ENCODE measurements around the gene RRAS2.
"Not testable (repeated sequence)": the region's sequence is repeated elsewhere in the genome, so short reads cannot be mapped to it uniquely, and the experiment has no call there.

RRAS2 gene

DNA sequence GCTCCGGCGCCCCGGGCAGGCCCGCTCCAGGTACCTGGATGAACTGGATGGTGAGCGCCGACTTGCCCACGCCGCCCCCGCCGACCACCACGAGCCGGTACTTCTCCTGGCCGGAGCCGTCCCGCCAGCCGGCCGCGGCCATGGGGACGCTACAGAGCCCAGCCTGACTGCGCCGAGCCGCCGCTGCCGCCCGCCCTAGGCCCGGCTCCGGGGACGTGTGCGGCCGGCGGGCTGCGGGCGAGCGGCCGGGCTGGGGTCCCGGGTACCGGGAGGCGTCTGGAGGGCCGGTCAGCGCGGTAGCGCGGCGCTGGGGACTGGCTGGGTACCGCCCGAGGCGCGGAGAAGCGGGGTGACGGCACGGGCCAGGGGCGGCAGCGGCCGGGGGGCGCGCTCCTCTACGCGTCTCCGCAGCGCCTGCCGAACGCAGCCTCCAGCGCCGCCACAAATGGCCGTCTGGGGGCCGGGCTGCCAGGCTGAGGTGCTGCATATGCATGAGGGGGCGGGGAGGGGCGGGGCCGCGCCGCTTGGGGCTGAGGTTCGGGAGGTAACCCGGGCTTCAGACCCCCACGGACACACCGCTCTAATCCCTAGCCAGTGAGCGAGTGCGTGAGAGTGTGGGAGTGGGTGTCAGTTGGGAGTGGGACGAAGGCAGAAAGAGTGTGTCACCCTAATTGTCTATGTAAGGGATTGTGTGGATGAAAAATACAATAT is at the start of gene RRAS2:
Gene RRAS2, minus strand, starts transcription at position 455 of the 711 bp plus-strand sequence. Its CDS starts 313 bp downstream, at position 142.
- DNase-seq = peak; percentile 86

DNA sequence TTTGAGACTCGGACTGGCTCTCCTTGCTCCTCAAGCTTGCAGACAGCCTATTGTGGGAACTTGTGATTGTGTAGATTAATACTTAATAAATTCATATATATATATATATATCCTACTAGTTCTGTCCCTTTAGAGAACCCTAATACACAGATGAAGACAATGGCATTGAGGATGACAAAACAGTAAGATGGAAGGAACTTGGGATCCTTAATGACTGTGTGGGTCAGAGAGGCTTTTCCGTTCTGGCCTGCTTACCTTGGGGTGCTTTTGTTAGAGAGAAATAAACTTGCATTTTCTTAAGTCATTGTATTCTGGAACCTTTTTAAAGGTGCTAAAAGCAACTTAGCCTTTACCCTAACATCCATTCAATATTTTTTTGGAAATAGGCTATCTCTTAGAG is 49.6 kb upstream of the RRAS2 start:
- DNase-seq = no peak

DNA sequence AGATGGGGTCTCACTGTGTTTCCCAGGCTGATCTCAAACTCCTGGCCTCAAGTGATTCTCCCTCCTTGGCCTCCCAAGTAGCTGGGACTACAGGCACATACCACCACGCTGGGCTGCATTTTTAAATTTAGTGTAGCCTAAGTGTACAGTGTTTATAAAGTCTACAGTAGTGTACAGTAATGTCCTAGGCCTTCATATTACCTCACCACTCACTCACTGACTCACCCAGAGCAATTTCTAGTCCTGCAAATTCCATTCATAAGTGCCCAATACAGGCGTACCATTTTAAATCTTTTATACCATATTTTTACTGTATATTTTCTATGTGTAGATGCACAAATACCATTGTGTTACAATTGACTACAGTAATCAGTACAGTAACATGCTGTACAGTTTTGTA is 47.1 kb upstream of the RRAS2 start:
- not testable (repeated sequence) for DNase-seq

- DNase-seq = not testable (repeated sequence)
These were observed 44.5 kb upstream of the RRAS2 start for GRCh38 chr11:14403528-14403927.

GRCh38 chr11:14399087-14399486 is 40.1 kb upstream of the RRAS2 start:
- DNase-seq = no peak

GRCh38 chr11:14396273-14396672 is 37.3 kb upstream of the RRAS2 start:
- DNase-seq = no peak

- no peak for DNase-seq
These were observed 34.9 kb upstream of the RRAS2 start for GRCh38 chr11:14393889-14394288.

DNA sequence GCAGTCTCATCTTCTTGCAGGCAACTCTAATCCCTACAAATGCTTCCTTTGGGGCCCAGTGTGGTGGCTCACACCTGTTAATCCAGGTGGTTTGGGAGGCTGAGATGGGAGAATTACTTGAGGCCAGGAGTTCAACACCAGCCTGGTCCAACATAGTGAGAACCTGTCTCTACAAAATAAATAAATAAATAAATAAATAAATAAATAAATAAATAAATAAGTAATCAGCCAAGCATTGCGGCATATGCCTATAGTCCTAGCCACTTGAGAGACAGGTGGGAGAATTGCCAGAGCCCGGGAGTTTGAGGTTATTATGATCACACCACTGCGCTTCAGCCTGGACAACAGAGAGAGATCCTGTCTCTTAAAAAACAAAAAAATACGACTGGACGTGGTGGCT is 34.1 kb upstream of the RRAS2 start:
- DNase-seq = no peak

- no peak for DNase-seq
These were observed 31.7 kb upstream of the RRAS2 start for GRCh38 chr11:14390669-14391068.

- DNase-seq = no peak
These were observed 29.4 kb upstream of the RRAS2 start for GRCh38 chr11:14388352-14388751.

- DNase-seq = peak; percentile 44
These were observed 28.0 kb upstream of the RRAS2 start for GRCh38 chr11:14386895-14387480.

DNA sequence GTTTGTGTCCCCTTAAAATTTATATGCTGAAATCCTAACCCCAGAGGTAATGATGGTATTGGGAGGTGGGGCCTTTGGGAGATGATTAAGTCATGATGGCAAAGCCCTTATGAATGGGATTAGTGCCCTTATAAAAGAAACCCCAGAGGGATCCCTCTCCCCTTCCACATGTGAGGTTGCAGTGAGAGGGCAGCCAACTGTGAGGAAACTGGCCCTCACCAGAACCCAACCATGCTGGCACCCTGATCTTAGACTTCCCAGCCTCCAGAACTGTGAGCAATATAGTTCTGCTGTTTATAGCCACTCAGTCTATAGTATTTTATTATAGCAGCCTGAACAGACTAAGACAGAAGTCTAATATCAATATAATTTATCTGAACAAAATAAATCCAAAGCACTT is 27.1 kb upstream of the RRAS2 start:
- DNase-seq = no peak

DNA sequence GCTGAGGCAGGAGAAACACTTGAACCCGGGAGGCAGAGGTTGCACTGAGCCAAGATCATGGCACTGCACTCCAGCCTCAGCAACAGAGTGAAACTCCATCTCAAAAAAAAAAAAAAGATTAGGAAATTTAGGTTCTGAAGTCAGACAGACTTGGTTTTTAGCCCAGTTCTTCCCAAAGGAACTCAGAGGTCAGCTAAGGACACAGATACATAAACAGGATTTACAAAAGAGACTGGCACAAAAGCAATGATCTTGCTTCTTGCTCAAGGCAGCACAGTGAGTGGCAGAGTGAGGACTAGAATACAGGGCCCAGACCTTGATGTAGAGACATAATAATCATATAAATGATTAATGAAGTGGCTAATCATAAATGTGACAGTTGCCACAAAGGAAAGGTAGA is 25.4 kb upstream of the RRAS2 start:
- DNase-seq = no peak

DNA sequence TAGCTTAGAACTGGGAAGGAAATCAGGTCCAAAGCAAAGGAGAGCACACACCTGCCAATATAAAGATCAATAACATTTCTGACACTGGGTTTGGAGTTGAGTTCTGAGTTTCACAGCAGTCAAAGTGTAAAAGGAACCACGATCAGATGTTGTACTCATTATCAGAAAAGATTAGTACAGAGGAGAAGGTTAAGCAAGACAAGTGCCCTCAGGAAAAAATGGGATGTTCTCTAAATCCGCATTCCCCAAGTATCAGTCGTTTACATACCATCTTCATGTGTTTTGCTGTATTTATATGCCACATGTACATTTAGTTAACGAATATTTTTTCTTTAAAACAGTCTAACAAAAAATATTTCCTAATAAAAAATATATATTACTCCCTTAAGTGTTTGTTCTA is 23.0 kb upstream of the RRAS2 start:
- no peak for DNase-seq

DNA sequence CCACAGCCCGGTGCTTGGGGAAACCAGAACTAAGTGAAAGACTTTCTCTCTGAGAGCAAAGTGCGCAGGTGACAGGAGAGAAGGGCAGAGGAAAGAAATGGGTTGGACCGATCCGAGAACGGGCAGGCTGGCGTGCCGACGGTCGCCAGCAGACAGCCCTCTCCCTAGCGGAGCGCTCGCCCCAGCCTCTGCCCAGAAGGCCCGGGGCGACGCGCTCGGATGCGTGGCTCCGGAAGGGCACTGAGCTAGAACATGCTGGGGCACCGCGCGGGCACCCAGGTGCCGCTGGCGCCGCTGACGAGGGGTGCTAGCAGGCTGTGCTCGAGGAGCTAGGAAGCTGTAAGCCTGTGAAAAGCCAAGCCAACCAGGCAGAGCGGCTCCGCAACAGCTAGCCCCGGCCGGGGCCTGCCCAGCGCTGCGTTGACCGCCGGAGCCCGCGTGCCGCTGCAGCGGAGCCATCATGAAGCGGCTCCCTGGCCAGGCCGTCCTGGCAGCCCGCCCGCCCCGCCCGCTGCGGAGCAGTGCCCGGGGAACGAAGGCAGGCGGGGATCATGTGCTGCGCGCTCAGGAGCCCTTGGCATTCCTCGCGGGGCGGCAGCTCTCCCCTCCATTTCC is 22.1 kb upstream of the RRAS2 start:
- DNase-seq = peak; percentile 78

DNA sequence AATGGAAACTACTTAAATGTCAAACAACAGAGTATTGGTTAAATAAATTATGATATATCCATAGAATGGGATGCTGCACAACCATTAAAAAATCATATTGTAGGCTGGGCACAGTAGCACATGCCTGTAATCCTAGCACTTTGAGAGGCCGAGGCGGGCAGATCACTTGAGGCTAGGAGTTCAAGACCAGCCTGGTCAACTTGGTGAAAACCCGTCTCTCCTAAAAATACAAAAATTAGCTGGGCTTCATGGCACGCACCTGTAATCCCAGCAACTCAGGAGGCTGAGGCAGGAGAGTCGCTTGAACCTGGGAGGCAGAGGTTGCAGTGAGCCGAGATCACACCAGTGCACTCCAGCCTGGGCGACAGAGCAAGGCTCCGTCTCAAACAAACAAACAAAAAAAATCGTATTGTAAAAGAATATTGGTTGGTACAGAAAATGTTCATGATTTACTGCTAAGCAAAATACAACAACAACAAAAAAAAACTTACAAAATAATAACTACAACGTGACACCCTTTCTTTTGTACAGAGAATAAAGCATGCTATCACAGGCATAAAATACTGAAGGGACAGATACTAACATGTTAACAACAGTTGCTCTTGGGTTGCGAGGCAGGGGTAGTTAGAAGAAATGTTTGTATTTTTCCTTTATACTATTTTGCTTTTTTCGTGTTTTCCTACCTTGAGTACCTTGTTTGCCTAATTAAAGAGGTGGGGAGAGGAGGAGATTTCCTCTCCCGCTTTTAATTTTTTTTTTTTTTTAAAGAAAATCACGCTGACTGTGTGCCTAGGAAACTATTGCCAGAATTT is 21.3 kb upstream of the RRAS2 start:
- no peak for DNase-seq

DNA sequence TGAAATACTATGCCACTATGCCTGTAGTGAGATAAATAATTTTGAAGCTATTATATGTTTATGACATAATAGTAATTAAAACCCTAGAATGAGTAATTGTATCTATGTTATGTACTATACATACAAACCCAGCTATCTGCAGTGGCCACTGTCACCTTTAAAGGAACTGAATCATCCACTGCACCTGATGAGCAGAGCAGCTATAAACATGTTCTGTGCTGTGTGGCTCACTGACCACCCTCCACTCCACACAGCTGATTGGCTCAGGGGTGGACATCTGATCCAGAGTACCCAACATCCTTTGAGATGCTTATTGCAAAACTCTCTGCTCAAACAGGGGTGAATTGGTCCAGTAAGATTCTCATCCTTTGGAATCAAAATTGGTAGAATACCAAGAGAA is 19.2 kb upstream of the RRAS2 start:
- DNase-seq = no peak

DNA sequence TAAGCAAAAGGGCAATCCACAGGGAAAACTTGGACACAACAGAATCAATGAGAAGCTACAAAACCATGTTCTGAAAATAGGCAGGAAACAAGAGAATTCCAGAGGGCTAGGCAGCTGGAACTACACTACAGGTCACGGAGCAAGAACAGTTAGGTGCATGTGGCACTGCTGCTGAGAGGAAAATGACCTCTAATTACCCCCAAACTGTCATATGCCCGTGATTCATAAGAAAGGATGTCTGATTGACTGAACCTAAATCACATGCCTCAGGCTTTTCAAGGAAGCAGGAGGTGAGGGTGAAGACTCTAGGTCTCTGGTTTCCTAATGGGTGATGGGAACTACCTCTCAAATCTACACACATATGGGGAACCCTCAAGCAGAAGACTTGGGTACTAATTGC is 17.9 kb upstream of the RRAS2 start:
- DNase-seq = no peak

DNA sequence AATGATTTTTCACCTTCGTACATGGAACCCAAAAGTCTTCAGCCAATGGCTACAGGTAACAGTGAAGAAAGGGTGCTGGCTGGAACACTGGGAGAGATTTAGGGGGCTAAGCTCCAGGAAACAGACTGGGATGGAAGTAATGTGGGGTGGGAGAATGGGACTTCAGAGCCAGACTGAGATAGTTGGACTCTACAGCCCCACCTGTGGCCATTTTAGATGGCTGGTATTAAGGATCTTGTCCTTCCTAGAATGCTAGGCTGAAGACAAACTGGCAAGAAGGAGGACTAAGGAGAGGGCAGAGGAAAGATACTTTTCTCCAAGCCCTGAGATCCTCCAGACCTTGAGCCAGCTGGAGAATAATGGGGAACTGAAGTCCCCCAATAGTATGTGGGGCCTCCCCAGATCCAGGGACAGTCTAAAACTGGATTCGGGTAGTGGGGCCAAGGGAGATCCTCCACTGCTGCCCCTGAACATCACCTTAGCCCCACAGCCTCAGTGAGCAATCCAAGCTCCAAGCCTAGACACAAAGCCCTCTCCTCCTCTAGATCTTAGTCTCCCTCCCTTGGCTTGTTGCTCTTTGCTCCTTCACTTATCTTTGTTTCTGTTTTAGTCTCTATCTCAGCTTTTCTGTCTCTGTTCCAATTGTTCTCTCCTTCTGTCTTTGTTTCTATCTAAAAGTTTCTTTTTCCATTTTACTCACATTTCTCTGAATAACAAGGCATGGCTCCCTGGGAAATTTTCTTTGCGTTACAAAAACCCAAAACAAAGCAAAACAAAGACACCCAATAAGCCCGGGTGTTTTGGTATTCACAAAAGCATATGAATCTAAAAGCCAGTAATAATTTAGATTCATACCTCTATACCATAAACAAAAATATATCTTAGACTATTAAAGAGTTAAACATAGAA is 16.2 kb upstream of the RRAS2 start:
- DNase-seq = no peak

GRCh38 chr11:14373941-14374646 is 15.1 kb upstream of the RRAS2 start:
- no peak for DNase-seq

GRCh38 chr11:14372011-14372410 is 13.0 kb upstream of the RRAS2 start:
- DNase-seq = no peak

DNA sequence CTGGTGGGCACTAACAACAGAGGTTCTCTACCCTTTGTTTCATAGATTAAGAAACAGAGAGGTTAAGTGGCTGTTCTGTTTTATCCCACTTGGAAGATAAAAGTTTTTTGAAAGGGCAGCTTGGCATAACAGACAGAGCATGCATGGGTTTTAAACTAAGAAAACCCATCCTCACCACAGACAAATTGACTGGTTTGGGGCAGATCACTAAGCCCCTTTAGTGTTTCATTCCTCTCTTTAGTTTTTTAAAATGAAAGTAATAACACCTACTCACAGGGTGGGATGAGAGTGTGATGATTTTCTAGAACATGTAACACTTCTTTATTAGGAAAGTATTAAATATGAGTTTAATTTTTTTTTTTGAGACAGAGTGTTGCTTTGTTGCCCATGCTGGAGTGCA is 12.3 kb upstream of the RRAS2 start:
- DNase-seq = no peak

Measured in left hindlimb (tissue), 1 donor.